ENCODE measurements around the gene COL27A1. TPM values are rescaled to one million over a fixed set of nuclear protein-coding genes. Genes with fewer than 3 reads are reported as not detected.

COL27A1 gene
- total RNA-seq, 1 donor from 2014 or later = 51.0 TPM

GRCh38 chr9:114141553-114142402 lies 13.6 kb upstream of the COL27A1 start:
- ATAC-seq (peak; percentile 77), DNase-seq (ENCODE audit: low spot score) (no peak)

GRCh38 chr9:114143234-114143633 lies 12.1 kb upstream of the COL27A1 start:
- ATAC-seq = no peak
- DNase-seq (ENCODE audit: low spot score) = no peak

- DNase-seq (ENCODE audit: low spot score) (no peak), ATAC-seq (no peak)
Measured at GRCh38 chr9:114146735-114147134, 8.6 kb upstream of the COL27A1 start.

- no peak for DNase-seq (ENCODE audit: low spot score)
- ATAC-seq = no peak
Measured at GRCh38 chr9:114149181-114149580, 6.2 kb upstream of the COL27A1 start.

- ATAC-seq (no peak), DNase-seq (ENCODE audit: low spot score) (no peak)
Measured at GRCh38 chr9:114149765-114150340, 5.5 kb upstream of the COL27A1 start.

- DNase-seq (ENCODE audit: low spot score) (no peak), ATAC-seq (no peak)
Measured at GRCh38 chr9:114150608-114151007, 4.7 kb upstream of the COL27A1 start.

GRCh38 chr9:114151426-114151956 lies 3.8 kb upstream of the COL27A1 start:
- ATAC-seq = no peak

GRCh38 chr9:114153761-114154599 lies 1.4 kb upstream of the COL27A1 start:
- DNase-seq (ENCODE audit: low spot score) (no peak), ATAC-seq (peak; percentile 46)

More at GRCh38 chr9:114151426-114151956, 3.8 kb upstream of the COL27A1 start:
- DNase-seq (ENCODE audit: low spot score) = no peak

- DNase-seq (ENCODE audit: low spot score) (no peak), ATAC-seq (peak; percentile 4)
Measured at GRCh38 chr9:114154600-114155102, 686 bp upstream of the COL27A1 start.

- peak; percentile 41 for ATAC-seq
- DNase-seq (ENCODE audit: low spot score) = no peak
Measured at GRCh38 chr9:114155995-114156656, 789 bp downstream of the COL27A1 start.

GRCh38 chr9:114156657-114157421 lies 1.5 kb downstream of the COL27A1 start:
- peak; percentile 75 for ATAC-seq

GRCh38 chr9:114157516-114158176 lies 2.3 kb downstream of the COL27A1 start:
- no peak for ATAC-seq
- no peak for DNase-seq (ENCODE audit: low spot score)

More at GRCh38 chr9:114156657-114157421, 1.5 kb downstream of the COL27A1 start:
- peak; percentile 79 for DNase-seq (ENCODE audit: low spot score)

GRCh38 chr9:114158482-114159130 lies 3.3 kb downstream of the COL27A1 start:
- no peak for DNase-seq (ENCODE audit: low spot score)
- no peak for ATAC-seq

- DNase-seq (ENCODE audit: low spot score) = no peak
- ATAC-seq = no peak
Measured at GRCh38 chr9:114159691-114160090, 4.4 kb downstream of the COL27A1 start.

GRCh38 chr9:114161513-114161912 lies 6.2 kb downstream of the COL27A1 start:
- ATAC-seq (no peak), DNase-seq (ENCODE audit: low spot score) (no peak)

GRCh38 chr9:114163517-114163951 lies 8.2 kb downstream of the COL27A1 start:
- peak; percentile 93 for DNase-seq (ENCODE audit: low spot score)

GRCh38 chr9:114164191-114164794 lies 9.0 kb downstream of the COL27A1 start:
- ATAC-seq (peak; percentile 37), DNase-seq (ENCODE audit: low spot score) (no peak)

More at GRCh38 chr9:114163517-114163951, 8.2 kb downstream of the COL27A1 start:
- peak; percentile 91 for ATAC-seq

Measured in left lobe of liver (tissue), 2 donors.